NT2/D1 (cell line): ENCODE measurements around the gene NDC80.

Experiments
- SUZ12 ChIP-seq: IDR thresholded peaks from 2 replicates; pipeline ENCODE4 v1.6.1; 2011; ENCODE audit not compliant: insufficient read length, insufficient read depth; ENCODE audit errors: extremely low read depth
- YY1 ChIP-seq: IDR thresholded peaks from 2 replicates; pipeline ENCODE4 v1.6.1; 2011; ENCODE audit not compliant: insufficient read length, insufficient read depth
- ZNF274 ChIP-seq: IDR thresholded peaks from 2 replicates; pipeline ENCODE4 v1.6.1; 2011; ENCODE audit warnings: mild to moderate bottlenecking, low read depth, low read length

GRCh38 chr18:2597639-2598038 is 26.3 kb downstream of the NDC80 start:
- no peak for TF ChIP-seq YY1
- no peak for TF ChIP-seq ZNF274
- no peak for TF ChIP-seq SUZ12
